HepG2 (cell line): ENCODE data around the gene USP35. TPM values are rescaled to one million over a fixed set of nuclear protein-coding genes. Genes with fewer than 3 reads are reported as not detected.

Source experiments
- EED ChIP-seq: sonication (generic); formaldehyde crosslinking; IDR thresholded peaks from 2 replicates; pipeline ENCODE4 v1.5.0; 2020; ENCODE audit warnings: mild to moderate bottlenecking, missing genetic modification reagents
- FIP1L1 ChIP-seq: fragments of 200-400 bp; formaldehyde crosslinking; IDR thresholded peaks from 2 replicates; pipeline ENCODE4 v1.6.1; 2018; ENCODE audit warnings: low read depth, mild to moderate bottlenecking, low read length, moderate library complexity, borderline replicate concordance; ENCODE audit not compliant: insufficient read depth
- JUND ChIP-seq: sonication (generic); formaldehyde crosslinking; IDR thresholded peaks from 2 replicates; pipeline ENCODE4 v1.8.0; 2022; ENCODE audit warnings: mild to moderate bottlenecking, missing genetic modification reagents
- MEF2D ChIP-seq: sonication (generic); formaldehyde crosslinking; IDR thresholded peaks from 2 replicates; pipeline ENCODE4 v1.5.1; 2020; ENCODE audit warnings: mild to moderate bottlenecking, missing genetic modification reagents
- MIXL1 ChIP-seq: IDR thresholded peaks from 2 replicates; pipeline ENCODE4 v1.6.1; 2016
- NFIC ChIP-seq: IDR thresholded peaks from 2 replicates; pipeline ENCODE4 v1.6.1; 2012; ENCODE audit warnings: mild to moderate bottlenecking, low read length, inconsistent platforms
- NR2C2 ChIP-seq: sonication (generic); formaldehyde crosslinking; IDR thresholded peaks from 2 replicates; pipeline ENCODE4 v1.4.0; 2020; ENCODE audit warnings: missing genetic modification reagents, mild to moderate bottlenecking, moderate library complexity, borderline replicate concordance
- POLR2AphosphoS5 ChIP-seq: IDR thresholded peaks from 2 replicates; pipeline ENCODE4 v1.6.1; 2012; ENCODE audit warnings: low read depth, low read length
- REXO4 ChIP-seq: sonication (generic); formaldehyde crosslinking; IDR thresholded peaks from 2 replicates; pipeline ENCODE4 v1.8.0; 2022; ENCODE audit warnings: missing genetic modification reagents, mild to moderate bottlenecking, borderline replicate concordance
- SYNCRIP ChIP-seq: fragments of 200-400 bp; formaldehyde crosslinking; IDR thresholded peaks from 2 replicates; pipeline ENCODE4 v1.6.1; 2018; ENCODE audit warnings: mild to moderate bottlenecking, low read depth, low read length; ENCODE audit not compliant: insufficient read depth
- TGIF2 ChIP-seq: IDR thresholded peaks from 2 replicates; pipeline ENCODE4 v1.6.1; 2016; ENCODE audit warnings: control low read depth, missing compliant biosample characterization
- YEATS2 ChIP-seq: sonication (generic); formaldehyde crosslinking; IDR thresholded peaks from 2 replicates; pipeline ENCODE4 v1.4.0; 2020; ENCODE audit warnings: missing genetic modification reagents, borderline replicate concordance
- ZBTB8A ChIP-seq: sonication (generic); formaldehyde crosslinking; IDR thresholded peaks from 2 replicates; pipeline ENCODE4 v1.4.0; 2020; ENCODE audit warnings: mild to moderate bottlenecking, low read depth, missing genetic modification reagents, borderline replicate concordance
- ZFP1 ChIP-seq: IDR thresholded peaks from 2 replicates; pipeline ENCODE4 v1.6.1; 2016
- ZFYVE20 ChIP-seq: sonication (generic); formaldehyde crosslinking; IDR thresholded peaks from 2 replicates; pipeline ENCODE4 v1.8.0; 2023; ENCODE audit warnings: low read depth, mild to moderate bottlenecking, moderate library complexity, missing genetic modification reagents, borderline replicate concordance
- ZNF235 ChIP-seq: sonication (generic); formaldehyde crosslinking; IDR thresholded peaks from 2 replicates; pipeline ENCODE4 v1.8.1; 2023; ENCODE audit warnings: mild to moderate bottlenecking, missing genetic modification reagents, borderline replicate concordance
- ZNF33B ChIP-seq: sonication (generic); formaldehyde crosslinking; IDR thresholded peaks from 2 replicates; pipeline ENCODE4 v1.5.1; 2020; ENCODE audit warnings: mild to moderate bottlenecking, missing genetic modification reagents
- ZNF343 ChIP-seq: sonication (generic); formaldehyde crosslinking; IDR thresholded peaks from 2 replicates; pipeline ENCODE4 v1.4.0; 2020; ENCODE audit warnings: mild to moderate bottlenecking, missing genetic modification reagents
- ZNF543 ChIP-seq: sonication (generic); formaldehyde crosslinking; IDR thresholded peaks from 2 replicates; pipeline ENCODE4 v1.4.0; 2020; ENCODE audit warnings: mild to moderate bottlenecking, missing genetic modification reagents
- ZNF614 ChIP-seq: IDR thresholded peaks from 2 replicates; pipeline ENCODE4 v1.6.1; 2018; ENCODE audit warnings: missing biosample characterization, missing genetic modification reagents, inconsistent platforms, borderline replicate concordance
- ZNF615 ChIP-seq: sonication (generic); formaldehyde crosslinking; IDR thresholded peaks from 2 replicates; pipeline ENCODE4 v1.5.0; 2020; ENCODE audit warnings: mild to moderate bottlenecking, missing genetic modification reagents, borderline replicate concordance
- polyA plus RNA-seq, 8 experiments: library from polyadenylated mRNA; depleted of rRNA in 3 of 8; stranded (reverse) in 7 of 8; unstranded in 1 of 8; fragments of >200 nt; fragmentation: Illumina TruSeq in 4 of 8; extraction: Trizol in 4 of 8; gene quantifications; 2 replicates each; pipeline versions ENCODE4 v1.2.1 to v1.2.3, GENCODE V29; 2011 to 2016; ENCODE audit warnings: low read depth in 4 of 8, missing spikeins in 1 of 8, mixed read lengths in 1 of 8; ENCODE audit not compliant: insufficient read depth in 1 of 8
- total RNA-seq, 5 experiments: library from RNA; depleted of rRNA; stranded (reverse); fragments of >200 nt; fragmentation: Illumina TruSeq; extraction: Trizol; gene quantifications; 2 replicates each; pipeline ENCODE4 v1.2.3, GENCODE V29; 2016; ENCODE audit warnings: low read depth in 1 of 5
- TF ChIP-seq, protein P1 (sequence below): sonication (generic); formaldehyde crosslinking; IDR thresholded peaks from 2 replicates; pipeline ENCODE4 v1.5.1; 2020; ENCODE audit warnings: missing genetic modification reagents, mild to moderate bottlenecking, borderline replicate concordance
- TF ChIP-seq, protein P2 (sequence below): sonication (generic); formaldehyde crosslinking; IDR thresholded peaks from 2 replicates; pipeline ENCODE4 v1.5.0; 2020; ENCODE audit warnings: missing genetic modification reagents
- TF ChIP-seq, protein P3 (sequence below): sonication (generic); formaldehyde crosslinking; IDR thresholded peaks from 2 replicates; pipeline ENCODE4 v1.4.0; 2020; ENCODE audit warnings: low read depth, missing genetic modification reagents

The USP35 gene
- total and polyA plus RNA-seq, 2 of the 13 experiments (the other 11 are each of a cell fraction or from before 2014, with no cell fraction given) = 4.6 to 7.7 TPM

DNA sequence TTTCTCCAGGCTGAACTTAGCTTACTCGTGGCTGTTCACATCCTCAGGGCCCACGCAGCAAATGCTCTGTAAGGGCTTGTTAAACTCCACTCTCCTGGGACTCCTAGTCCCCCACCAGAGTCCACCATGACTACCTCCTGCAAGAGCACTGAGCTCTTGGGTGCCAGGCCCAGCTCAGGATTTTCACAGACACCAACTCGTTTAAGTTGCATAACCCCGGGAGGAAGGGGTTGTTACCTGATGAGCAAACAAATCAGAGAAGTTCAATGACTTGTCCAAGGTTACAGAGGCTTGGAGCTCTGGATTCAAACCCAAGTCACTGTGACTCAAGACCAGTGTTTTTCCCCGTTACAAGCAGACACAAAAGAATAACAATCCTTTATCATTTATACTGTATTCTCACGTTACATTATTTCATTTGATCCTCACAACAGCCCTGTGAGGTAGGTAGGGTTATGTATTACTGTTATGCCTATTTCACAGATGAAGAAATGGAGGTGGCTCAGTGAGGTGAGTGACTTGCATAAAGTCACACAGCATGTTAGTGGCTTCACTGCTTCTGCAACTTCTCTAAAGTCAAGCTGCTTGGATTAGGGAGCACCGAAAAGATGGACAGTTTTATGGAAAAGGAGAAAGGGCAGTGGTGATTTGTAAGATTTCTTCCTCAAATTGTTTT lies 17.7 kb upstream of the USP35 start (continued):
- TF ChIP-seq, protein P1, sequence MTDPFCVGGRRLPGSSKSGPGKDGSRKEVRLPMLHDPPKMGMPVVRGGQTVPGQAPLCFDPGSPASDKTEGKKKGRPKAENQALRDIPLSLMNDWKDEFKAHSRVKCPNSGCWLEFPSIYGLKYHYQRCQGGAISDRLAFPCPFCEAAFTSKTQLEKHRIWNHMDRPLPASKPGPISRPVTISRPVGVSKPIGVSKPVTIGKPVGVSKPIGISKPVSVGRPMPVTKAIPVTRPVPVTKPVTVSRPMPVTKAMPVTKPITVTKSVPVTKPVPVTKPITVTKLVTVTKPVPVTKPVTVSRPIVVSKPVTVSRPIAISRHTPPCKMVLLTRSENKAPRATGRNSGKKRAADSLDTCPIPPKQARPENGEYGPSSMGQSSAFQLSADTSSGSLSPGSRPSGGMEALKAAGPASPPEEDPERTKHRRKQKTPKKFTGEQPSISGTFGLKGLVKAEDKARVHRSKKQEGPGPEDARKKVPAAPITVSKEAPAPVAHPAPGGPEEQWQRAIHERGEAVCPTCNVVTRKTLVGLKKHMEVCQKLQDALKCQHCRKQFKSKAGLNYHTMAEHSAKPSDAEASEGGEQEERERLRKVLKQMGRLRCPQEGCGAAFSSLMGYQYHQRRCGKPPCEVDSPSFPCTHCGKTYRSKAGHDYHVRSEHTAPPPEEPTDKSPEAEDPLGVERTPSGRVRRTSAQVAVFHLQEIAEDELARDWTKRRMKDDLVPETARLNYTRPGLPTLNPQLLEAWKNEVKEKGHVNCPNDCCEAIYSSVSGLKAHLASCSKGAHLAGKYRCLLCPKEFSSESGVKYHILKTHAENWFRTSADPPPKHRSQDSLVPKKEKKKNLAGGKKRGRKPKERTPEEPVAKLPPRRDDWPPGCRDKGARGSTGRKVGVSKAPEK = no peak
- TF ChIP-seq ZFP1 (CRISPR knock-in tag) = no peak
- TF ChIP-seq TGIF2 = no peak
- TF ChIP-seq JUND (CRISPR knock-in tag) = no peak
- no peak for TF ChIP-seq ZNF343 (CRISPR knock-in tag)
- no peak for TF ChIP-seq POLR2AphosphoS5
- no peak for TF ChIP-seq ZNF543 (CRISPR knock-in tag)
- TF ChIP-seq ZFYVE20 (CRISPR knock-in tag) = no peak
- TF ChIP-seq MEF2D (CRISPR knock-in tag) = 0 out of 2 replicates have a peak, but pooled peaks have one; percentile 13
- no peak for TF ChIP-seq FIP1L1
- TF ChIP-seq ZNF235 (CRISPR knock-in tag) = no peak
- no peak for TF ChIP-seq NR2C2
- no peak for TF ChIP-seq ZNF615 (CRISPR knock-in tag)
- TF ChIP-seq, protein P2, sequence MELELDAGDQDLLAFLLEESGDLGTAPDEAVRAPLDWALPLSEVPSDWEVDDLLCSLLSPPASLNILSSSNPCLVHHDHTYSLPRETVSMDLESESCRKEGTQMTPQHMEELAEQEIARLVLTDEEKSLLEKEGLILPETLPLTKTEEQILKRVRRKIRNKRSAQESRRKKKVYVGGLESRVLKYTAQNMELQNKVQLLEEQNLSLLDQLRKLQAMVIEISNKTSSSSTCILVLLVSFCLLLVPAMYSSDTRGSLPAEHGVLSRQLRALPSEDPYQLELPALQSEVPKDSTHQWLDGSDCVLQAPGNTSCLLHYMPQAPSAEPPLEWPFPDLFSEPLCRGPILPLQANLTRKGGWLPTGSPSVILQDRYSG (CRISPR knock-in tag) = no peak
- TF ChIP-seq YEATS2 (CRISPR knock-in tag) = no peak
- TF ChIP-seq ZNF33B = no peak
- TF ChIP-seq EED = no peak
- no peak for TF ChIP-seq ZBTB8A
- TF ChIP-seq, protein P3, sequence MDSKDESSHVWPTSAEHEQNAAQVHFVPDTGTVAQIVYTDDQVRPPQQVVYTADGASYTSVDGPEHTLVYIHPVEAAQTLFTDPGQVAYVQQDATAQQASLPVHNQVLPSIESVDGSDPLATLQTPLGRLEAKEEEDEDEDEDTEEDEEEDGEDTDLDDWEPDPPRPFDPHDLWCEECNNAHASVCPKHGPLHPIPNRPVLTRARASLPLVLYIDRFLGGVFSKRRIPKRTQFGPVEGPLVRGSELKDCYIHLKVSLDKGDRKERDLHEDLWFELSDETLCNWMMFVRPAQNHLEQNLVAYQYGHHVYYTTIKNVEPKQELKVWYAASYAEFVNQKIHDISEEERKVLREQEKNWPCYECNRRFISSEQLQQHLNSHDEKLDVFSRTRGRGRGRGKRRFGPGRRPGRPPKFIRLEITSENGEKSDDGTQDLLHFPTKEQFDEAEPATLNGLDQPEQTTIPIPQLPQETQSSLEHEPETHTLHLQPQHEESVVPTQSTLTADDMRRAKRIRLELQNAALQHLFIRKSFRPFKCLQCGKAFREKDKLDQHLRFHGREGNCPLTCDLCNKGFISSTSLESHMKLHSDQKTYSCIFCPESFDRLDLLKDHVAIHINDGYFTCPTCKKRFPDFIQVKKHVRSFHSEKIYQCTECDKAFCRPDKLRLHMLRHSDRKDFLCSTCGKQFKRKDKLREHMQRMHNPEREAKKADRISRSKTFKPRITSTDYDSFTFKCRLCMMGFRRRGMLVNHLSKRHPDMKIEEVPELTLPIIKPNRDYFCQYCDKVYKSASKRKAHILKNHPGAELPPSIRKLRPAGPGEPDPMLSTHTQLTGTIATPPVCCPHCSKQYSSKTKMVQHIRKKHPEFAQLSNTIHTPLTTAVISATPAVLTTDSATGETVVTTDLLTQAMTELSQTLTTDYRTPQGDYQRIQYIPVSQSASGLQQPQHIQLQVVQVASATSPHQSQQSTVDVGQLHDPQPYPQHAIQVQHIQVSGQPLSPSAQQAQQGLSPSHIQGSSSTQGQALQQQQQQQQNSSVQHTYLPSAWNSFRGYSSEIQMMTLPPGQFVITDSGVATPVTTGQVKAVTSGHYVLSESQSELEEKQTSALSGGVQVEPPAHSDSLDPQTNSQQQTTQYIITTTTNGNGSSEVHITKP (CRISPR knock-in tag) = no peak
- TF ChIP-seq SYNCRIP = no peak
- 0 out of 2 replicates have a peak, but pooled peaks have one; percentile 43 for TF ChIP-seq ZNF614 (CRISPR knock-in tag)
- peak; percentile 53; the same call in 1 of the 2 replicates for TF ChIP-seq MIXL1 (CRISPR knock-in tag)
- TF ChIP-seq REXO4 = no peak
- no peak; the same call in 1 of the 2 replicates for TF ChIP-seq NFIC
